Stimulated activated naive CD4-positive, alpha-beta T cell (primary cell): ENCODE measurements around the gene MS4A3.
"Not testable (repeated sequence)": the region's sequence is repeated elsewhere in the genome, so short reads cannot be mapped to it uniquely, and the experiment has no call there.

ENCODE experiments used
- DNase-seq, 6 experiments: peaks; one replicate each; lab custom pipeline; 2025; lab: John Stamatoyannopoulos, UW

Gene MS4A3

DNA sequence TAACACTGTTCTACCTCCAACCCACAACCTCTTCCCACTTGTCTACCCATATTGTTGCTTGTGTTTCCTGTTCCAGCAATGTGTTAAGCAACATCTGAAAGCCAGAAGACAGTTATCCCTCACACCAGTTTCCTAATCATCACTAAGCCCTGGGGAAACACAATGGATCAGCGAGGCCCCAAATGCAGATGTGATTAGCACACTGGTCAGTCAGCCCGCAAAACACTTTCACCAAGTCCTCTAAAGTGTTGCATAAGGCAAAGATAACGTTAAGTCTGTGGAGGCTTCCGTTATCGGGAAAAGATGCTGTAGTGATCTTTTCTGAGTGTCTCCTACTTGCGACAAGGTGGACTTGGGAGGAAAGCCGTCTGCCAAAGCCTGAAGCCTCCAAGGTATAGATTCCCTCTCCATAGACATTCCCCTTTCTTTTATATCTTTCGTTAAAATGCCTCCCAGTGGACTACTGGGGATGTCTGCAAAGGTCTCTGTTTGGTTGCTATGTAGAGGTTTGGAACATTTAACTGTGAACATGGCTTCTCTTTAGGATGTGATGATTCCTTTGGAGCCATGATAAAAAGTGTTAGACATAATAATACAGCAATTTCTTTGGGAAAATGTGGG lies at the start of gene MS4A3:
MS4A3 (plus strand) TSS at position 317 of the 621 bp plus-strand sequence. CDS start 4,496 bp downstream, outside the sequence.
- DNase-seq: no peak

DNA sequence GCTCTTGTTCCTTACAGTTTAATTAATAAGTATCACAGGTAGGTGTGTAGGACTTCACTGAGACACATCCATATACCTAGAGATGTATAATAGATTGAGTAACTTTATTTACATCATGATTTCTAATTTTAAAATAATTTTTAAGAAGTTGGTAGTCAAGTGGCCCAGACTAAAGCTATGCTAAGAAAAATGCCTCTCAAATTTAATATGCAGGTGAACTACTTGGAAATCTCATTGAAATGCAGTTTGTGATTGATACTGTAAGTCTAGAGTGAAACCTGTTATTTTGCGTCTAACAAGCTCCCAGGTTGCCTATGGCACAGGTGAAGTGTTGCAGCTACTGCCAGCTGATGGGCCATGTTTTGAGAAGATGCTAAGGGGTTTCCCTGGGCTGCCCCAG lies 39.6 kb upstream of the MS4A3 start, which contains the start of gene OOSP4B:
OOSP4B (plus strand) TSS at position 301 of the 400 bp plus-strand sequence.
- no peak for DNase-seq

DNA sequence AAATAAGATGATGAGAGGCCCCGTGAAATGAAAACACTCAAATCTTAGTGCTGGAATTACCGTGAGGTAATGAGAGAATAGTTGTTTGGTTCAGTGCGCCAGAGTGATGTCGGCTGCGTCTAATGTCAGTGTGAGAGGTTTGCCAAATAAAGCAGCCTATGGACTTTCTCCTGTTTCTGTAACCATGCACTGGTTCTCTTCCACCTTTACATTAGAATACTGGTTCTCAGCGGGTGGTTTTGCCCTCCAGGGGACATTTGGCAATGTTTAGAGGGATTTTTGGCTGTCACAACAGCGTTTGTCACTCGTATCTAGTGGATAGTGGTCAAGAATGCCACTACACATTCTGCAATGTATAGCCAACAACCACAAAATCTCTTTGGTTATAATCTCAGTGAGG lies 38.4 kb upstream of the MS4A3 start:
- DNase-seq: no peak

- DNase-seq: not testable (repeated sequence)
Observed at GRCh38 chr11:60020376-60020775, 36.1 kb upstream of the MS4A3 start.

GRCh38 chr11:60029015-60029632 lies 27.3 kb upstream of the MS4A3 start:
- DNase-seq: no peak

DNA sequence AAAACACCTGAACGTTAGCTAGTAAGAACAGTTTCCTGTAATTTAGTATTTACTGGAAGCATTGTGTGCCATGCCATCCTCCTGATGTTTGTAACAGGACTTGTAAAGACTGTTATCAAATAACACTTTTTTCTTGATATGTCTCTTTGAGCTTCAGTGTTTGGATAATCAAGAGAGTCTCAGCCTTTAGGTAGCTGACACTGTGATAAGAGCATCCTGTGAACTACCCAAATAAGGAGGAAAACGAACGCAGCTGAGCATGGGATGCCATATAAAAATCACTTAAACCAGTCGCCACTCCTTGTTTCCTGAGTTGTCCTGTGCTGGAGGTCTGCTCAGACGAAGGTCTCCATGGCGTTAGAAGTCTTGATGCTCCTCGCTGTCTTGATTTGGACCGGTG lies 16.4 kb upstream of the MS4A3 start, which contains the start of gene OOSP2:
OOSP2 (plus strand) TSS at position 301 of the 400 bp plus-strand sequence; CDS start at position 352, 51 bp downstream.
- no peak for DNase-seq

DNA sequence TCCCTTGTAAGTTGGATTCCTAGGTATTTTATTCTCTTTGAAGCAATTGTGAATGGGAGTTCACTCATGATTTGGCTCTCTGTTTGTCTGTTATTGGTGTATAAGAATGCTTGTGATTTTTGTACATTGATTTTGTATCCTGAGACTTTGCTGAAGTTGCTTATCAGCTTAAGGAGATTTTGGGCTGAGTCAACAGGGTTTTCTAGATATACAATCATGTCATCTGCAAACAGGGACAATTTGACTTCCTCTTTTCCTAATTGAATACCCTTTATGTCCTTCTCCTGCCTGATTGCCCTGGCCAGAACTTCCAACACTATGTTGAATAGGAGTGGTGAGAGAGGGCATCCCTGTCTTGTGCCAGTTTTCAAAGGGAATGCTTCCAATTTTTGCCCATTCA lies 6.0 kb upstream of the MS4A3 start:
- DNase-seq: not testable (repeated sequence)

- not testable (repeated sequence) for DNase-seq
Observed at GRCh38 chr11:60050839-60051238, 5.6 kb upstream of the MS4A3 start.

GRCh38 chr11:60059052-60059451 lies 2.6 kb downstream of the MS4A3 start:
- DNase-seq: no peak

- DNase-seq: no peak
Observed at GRCh38 chr11:60059521-60060240, 3.2 kb downstream of the MS4A3 start.

- no peak for DNase-seq
Observed at GRCh38 chr11:60064111-60064510, 7.6 kb downstream of the MS4A3 start.

DNA sequence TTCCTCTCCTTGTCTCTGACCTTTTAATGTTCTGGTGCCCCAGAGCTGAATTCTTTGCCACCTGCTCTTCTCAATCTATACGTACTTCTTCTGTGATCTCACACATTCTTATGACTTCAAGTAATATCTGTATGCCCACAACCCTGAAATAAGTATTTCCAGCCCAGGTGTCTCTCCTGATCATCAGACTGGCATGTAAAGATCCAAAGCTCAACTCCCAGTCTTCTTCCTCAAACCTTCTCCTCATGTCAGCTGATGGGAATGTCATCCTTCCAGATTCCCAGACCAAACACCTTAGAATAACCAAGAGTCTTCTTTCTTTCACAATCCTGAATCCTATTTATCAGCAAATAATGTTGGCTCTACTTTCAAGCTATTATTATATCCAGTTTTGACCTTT lies 9.3 kb downstream of the MS4A3 start:
- no peak for DNase-seq

DNA sequence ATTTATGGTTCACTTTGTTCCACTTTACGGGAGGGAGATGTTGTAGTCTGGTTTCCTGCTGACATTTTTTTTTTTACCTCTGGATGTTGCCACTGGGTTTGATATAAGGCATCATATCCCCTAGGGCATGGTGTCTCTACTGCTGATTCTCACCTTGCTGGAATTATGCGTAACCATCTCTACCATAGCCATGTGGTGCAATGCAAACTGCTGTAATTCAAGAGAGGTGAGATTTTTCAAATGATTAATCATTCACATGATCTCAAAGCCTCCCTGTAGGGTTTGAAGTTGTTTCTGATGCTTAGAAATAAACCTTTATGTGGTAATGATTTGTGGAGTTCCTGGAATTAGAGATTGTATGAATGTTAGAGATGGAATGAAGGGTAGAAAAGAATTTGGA lies 13.0 kb downstream of the MS4A3 start:
- DNase-seq: no peak

DNA sequence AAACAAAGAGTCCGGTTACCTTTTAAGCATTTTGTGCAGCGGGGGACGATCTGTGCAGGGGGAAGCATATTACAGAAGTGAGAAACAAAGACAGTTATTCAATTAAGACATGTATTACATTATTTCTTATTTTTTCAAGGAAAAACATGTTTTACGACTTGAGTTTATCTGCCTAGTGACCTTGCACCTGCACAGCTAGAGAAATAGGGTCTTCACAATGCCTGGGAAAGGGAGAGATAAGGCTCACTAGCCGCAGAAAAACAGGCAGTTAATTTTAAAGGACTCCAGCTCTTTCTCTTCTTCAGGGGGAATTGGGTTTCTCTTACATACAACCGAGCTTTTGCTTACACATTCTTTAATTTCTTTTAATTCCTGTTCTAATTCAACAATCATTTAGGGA lies 15.2 kb downstream of the MS4A3 start:
- not testable (repeated sequence) for DNase-seq

DNA sequence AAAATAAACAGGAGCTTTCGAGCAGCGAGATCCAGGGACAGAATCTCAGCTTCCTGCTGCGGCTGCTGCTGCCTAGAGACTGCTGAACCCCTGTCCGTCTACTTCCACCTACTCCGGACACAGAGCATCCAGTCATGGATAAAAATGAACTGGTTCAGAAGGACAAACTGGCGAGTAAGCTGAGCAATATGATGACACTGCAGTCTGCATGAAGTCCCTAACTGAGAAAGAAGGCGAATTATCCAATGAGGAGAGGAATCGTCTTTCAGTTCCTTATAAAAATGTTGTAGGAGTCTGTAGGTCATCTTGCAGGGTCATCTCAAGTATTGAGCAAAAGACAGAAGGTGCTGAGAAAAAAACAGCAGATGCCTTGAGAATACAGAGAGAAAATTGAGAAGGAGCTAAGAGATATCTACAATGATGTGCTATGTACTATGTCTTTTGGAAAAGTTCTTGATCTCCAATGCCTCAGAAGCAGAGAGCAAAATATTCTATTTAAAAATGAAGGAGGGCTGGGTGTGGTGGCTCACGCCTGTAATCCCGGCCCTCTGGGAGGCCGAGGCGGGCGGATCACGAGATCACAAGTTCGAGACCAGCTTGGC lies 20.9 kb downstream of the MS4A3 start:
- no peak for DNase-seq

DNA sequence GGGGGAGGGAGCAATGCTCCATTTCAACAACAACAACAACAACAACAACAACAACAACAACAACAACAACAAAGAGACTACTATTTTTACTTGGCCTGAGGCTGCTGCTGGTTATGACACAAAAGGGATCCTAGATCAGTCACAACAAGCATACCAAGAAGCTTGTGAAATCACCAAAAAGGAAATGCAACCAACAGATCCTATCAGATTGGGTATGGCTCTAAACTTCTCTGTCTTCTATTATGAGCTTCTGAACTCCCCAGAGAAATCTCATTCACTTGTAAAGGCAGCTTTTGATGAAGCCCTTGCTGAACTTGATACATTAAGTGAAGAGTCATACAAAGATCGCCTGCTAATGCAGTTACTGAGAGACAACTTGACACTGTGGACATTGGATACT lies 21.5 kb downstream of the MS4A3 start:
- DNase-seq: no peak

DNA sequence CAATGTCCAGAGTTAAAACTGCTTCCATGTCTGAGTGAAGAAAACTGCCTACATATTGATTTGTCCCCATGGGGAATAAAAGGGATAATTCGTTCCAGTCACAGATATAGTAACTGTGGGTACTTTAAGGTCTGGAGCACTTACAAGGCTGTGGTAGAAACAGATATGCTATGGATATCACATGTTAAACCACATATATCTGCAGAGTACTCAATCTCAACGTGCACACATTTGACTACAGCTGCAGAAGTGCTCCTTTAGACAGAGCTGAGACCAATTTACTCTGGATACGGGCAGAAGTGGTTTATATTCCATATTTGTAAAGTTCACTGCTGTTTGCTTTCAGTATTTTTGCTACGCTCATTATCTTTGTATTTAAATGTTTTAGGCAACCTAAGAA lies 22.3 kb downstream of the MS4A3 start:
- no peak for DNase-seq

- DNase-seq: no peak
Observed at GRCh38 chr11:60080535-60080934, 24.1 kb downstream of the MS4A3 start.

- no peak for DNase-seq
Observed at GRCh38 chr11:60084631-60085273, 28.3 kb downstream of the MS4A3 start.

- no peak for DNase-seq
Observed at GRCh38 chr11:60085909-60086308, 29.4 kb downstream of the MS4A3 start.

DNA sequence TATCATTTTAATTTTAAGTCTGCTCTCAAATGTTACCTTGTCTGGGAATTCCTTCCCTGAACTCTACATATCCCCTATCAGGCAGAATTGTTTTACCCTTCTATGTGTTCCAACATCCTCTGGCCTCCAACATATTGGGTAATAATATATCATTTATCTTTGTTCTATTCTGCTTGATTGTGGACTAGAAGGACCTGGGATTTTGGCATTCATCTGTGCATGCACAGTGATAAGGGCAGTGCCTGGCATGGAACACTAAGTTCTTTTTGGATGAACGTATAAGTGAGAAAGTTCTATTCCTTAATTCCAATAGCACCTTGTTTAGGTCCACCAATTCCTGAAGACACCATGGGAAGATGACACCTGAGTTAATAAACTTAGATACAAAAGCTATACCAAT lies 30.8 kb downstream of the MS4A3 start:
- no peak for DNase-seq

- DNase-seq: no peak
Observed at GRCh38 chr11:60088364-60088763, 31.9 kb downstream of the MS4A3 start, which contains the start of gene MS4A2. TSS of gene MS4A2 (plus strand) at chr11:60088664. CDS start at chr11:60088766, 102 bp downstream.
